ENCODE data around the gene DENND1A.

DENND1A gene

DNA sequence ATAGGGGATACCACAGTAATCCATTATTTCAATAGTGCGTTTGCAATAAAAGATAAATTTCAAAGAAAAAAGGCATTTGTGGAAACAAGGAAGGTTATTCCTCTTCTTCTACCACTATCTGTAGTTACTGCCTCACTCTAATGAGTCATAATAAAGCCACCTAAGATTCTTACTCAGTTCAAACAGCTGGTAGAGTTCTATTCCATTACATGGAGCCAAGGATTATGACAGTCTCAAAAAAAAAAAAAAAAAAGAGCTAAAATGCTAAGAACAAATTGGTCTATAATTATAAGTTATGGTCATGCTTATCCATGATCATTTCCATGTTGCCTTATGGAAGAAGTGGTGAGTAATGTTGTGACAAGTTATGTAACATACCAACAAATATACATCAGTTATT lies 46.3 kb downstream of the DENND1A start:
- no peak overlapping the region for H3K4me3 ChIP-seq (ENCODE audit: low read depth, low read length)
- H3K9me3 ChIP-seq (ENCODE audit: control insufficient read depth, insufficient read depth, low read length) = no peaks in the 10 kb centered on the region
- H3K36me3 ChIP-seq (ENCODE audit: control insufficient read depth, insufficient read depth, low read length) = no peaks in the 10 kb centered on the region; the same call in 1 of the 2 replicates
- no peak overlapping the region for H3K27ac ChIP-seq (ENCODE audit: low read depth, low read length)
- H3K27me3 ChIP-seq (ENCODE audit: control insufficient read depth, insufficient read depth, low read length) = no peaks in the 10 kb centered on the region
- no peak overlapping the region for H3K9ac ChIP-seq (ENCODE audit: low read depth, low read length)
- H3K4me1 ChIP-seq (ENCODE audit: control insufficient read depth, insufficient read depth, low read length) = peaks cover 8% of the 10 kb centered on the region

DNA sequence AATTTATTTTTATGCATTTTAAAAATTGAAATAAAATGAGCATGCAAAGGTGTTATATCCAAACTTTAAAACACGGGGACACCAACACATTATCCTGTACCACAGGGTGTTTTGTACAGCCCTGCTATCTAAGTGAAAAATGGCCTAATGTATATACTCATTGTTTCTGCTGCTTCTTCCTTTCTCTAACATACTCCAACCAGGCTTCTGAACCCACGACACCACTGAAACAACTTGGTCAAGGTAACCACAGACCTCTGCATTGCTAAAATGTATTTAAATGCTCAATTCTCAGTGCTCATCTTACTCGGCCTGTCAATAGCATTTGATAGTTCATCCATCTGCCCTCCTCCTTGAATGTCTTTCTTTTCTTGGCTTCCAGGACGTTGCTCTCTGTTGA lies 48.3 kb downstream of the DENND1A start:
- Histone ChIP-seq H3K36me3 (ENCODE audit: control insufficient read depth, insufficient read depth, low read length) (0 out of 2 replicates have a peak, but pooled peaks cover 4% of the 10 kb centered on the region), H3K4me1 (ENCODE audit: control insufficient read depth, insufficient read depth, low read length) (peaks cover 8% of the 10 kb centered on the region; the same call in 1 of the 2 replicates), H3K9me3 (ENCODE audit: control insufficient read depth, insufficient read depth, low read length) (no peaks in the 10 kb centered on the region), H3K9ac (ENCODE audit: low read depth, low read length) (no peak overlapping the region), H3K27me3 (ENCODE audit: control insufficient read depth, insufficient read depth, low read length) (no peaks in the 10 kb centered on the region), H3K27ac (ENCODE audit: low read depth, low read length) (no peak overlapping the region), H3K4me3 (ENCODE audit: low read depth, low read length) (no peak overlapping the region)

DNA sequence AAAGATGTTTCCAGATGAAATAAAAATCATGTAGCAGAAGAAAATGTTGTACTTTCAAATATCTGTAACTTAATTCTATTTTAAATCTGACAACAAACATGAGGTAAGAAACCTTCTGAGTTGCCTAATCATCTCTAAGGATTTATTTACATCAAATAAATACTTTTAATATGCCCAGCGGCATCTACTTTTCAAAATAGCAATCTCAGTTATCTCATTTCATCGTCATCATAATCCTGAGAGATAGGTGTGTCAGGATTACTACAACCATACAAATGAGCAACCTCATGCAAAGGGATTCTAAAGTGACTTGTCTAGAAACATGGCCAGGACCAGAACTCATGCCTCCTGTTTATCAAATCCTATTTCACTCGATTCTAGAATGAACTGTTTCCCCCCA lies 49.5 kb downstream of the DENND1A start:
- Histone ChIP-seq H3K27me3 (ENCODE audit: control insufficient read depth, insufficient read depth, low read length) (no peaks in the 10 kb centered on the region), H3K9me3 (ENCODE audit: control insufficient read depth, insufficient read depth, low read length) (no peaks in the 10 kb centered on the region), H3K4me3 (ENCODE audit: low read depth, low read length) (no peak overlapping the region), H3K27ac (ENCODE audit: low read depth, low read length) (no peak overlapping the region), H3K36me3 (ENCODE audit: control insufficient read depth, insufficient read depth, low read length) (peaks cover 13% of the 10 kb centered on the region; the same call in 1 of the 2 replicates), H3K4me1 (ENCODE audit: control insufficient read depth, insufficient read depth, low read length) (peaks cover 8% of the 10 kb centered on the region; the same call in 1 of the 2 replicates), H3K9ac (ENCODE audit: low read depth, low read length) (no peak overlapping the region)

DNA sequence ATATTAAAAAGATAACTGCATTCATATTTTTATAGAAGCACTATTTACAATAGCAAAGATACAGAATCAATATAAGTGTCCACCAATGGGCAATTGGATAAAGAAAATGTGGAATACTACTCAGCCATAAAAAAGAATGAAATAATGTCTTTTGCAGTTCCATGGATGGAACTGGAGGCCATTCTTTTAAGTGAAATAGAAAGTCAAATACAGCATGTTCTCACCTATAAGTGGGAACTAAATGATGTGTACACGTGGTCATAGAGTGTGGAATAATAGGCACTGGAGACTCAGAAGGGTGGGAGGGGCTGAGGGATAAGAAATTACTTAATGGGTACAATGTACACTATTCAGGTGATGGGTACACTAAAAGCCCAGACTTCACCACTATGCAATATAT lies 53.2 kb downstream of the DENND1A start:
- Histone ChIP-seq H3K27me3 (ENCODE audit: control insufficient read depth, insufficient read depth, low read length) (no peaks in the 10 kb centered on the region), H3K4me3 (ENCODE audit: low read depth, low read length) (no peak overlapping the region), H3K36me3 (ENCODE audit: control insufficient read depth, insufficient read depth, low read length) (peaks cover 13% of the 10 kb centered on the region; the same call in 1 of the 2 replicates), H3K9me3 (ENCODE audit: control insufficient read depth, insufficient read depth, low read length) (no peaks in the 10 kb centered on the region), H3K27ac (ENCODE audit: low read depth, low read length) (no peak overlapping the region), H3K9ac (ENCODE audit: low read depth, low read length) (no peak overlapping the region), H3K4me1 (ENCODE audit: control insufficient read depth, insufficient read depth, low read length) (peaks cover 13% of the 10 kb centered on the region)

DNA sequence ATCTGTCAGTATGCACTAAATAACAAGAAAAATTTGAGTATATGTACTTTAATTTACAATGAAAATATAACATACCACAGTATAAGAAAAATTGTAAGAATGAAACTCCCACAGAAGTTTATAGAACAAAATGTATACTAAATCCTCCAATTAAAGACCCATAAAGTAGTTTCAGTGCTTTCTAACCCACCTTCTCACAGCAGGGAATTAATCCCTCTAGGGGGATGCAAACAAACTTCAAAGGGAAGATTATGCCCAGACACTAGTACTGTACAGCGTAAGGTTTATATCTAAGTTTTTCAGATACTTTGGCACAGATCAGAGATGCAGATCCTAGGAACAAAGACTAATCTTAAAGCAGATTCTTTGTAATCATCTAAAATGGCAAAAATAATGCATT lies 57.2 kb downstream of the DENND1A start:
- no peak overlapping the region for H3K27ac ChIP-seq (ENCODE audit: low read depth, low read length)
- no peaks in the 10 kb centered on the region for H3K9me3 ChIP-seq (ENCODE audit: control insufficient read depth, insufficient read depth, low read length)
- H3K36me3 ChIP-seq (ENCODE audit: control insufficient read depth, insufficient read depth, low read length) = peaks cover 13% of the 10 kb centered on the region; the same call in 1 of the 2 replicates
- no peaks in the 10 kb centered on the region for H3K27me3 ChIP-seq (ENCODE audit: control insufficient read depth, insufficient read depth, low read length)
- no peak overlapping the region for H3K9ac ChIP-seq (ENCODE audit: low read depth, low read length)
- H3K4me1 ChIP-seq (ENCODE audit: control insufficient read depth, insufficient read depth, low read length) = peaks cover 22% of the 10 kb centered on the region
- H3K4me3 ChIP-seq (ENCODE audit: low read depth, low read length) = no peak overlapping the region

DNA sequence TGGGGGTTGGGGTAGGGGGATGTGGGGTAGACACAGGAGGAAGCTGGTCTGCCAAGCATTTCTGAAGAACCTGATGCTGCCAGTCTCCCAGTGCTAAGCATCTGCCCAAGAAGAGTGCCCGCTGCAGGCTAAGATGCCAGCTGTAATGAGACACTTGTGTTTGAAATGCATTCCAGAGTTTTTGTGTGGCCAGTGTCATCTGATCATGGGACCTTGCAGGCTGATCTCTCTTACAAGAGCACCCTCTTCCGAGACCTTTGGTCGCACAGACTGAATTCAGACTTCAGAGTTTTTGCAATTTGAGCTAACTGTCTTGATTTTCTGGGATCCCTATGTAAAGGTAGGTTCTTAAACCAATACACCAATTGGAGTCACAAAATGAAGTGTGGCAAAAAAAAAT lies 58.1 kb downstream of the DENND1A start:
- Histone ChIP-seq H3K36me3 (ENCODE audit: control insufficient read depth, insufficient read depth, low read length) (peaks cover 11% of the 10 kb centered on the region; the same call in 1 of the 2 replicates), H3K9ac (ENCODE audit: low read depth, low read length) (no peak overlapping the region), H3K9me3 (ENCODE audit: control insufficient read depth, insufficient read depth, low read length) (no peaks in the 10 kb centered on the region), H3K4me3 (ENCODE audit: low read depth, low read length) (no peak overlapping the region), H3K27me3 (ENCODE audit: control insufficient read depth, insufficient read depth, low read length) (no peaks in the 10 kb centered on the region), H3K4me1 (ENCODE audit: control insufficient read depth, insufficient read depth, low read length) (peaks cover 32% of the 10 kb centered on the region), H3K27ac (ENCODE audit: low read depth, low read length) (no peak overlapping the region)

DNA sequence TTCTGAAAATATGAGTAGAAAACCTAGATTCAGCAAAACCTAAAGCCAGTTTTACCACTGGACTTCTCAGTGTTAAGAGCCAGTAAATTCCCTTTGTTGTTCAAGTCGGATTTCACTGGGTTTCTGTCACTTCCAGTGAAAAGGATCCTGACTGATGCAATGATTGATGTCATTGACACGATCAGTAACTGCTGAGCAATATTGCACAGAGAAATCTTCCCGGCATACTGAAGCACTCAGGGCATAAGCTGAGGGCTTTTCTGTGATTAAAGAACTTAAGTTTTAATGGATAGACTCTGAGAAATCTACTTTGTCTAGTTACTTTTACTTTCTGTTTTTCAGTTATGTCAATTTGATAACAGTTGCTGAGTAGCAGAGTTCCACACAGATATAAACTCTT lies 61.9 kb downstream of the DENND1A start:
- Histone ChIP-seq H3K9ac (ENCODE audit: low read depth, low read length) (no peak overlapping the region), H3K36me3 (ENCODE audit: control insufficient read depth, insufficient read depth, low read length) (no peaks in the 10 kb centered on the region), H3K27me3 (ENCODE audit: control insufficient read depth, insufficient read depth, low read length) (peaks cover 21% of the 10 kb centered on the region), H3K4me1 (ENCODE audit: control insufficient read depth, insufficient read depth, low read length) (peaks cover 65% of the 10 kb centered on the region), H3K4me3 (ENCODE audit: low read depth, low read length) (no peak overlapping the region), H3K9me3 (ENCODE audit: control insufficient read depth, insufficient read depth, low read length) (no peaks in the 10 kb centered on the region), H3K27ac (ENCODE audit: low read depth, low read length) (no peak overlapping the region)

DNA sequence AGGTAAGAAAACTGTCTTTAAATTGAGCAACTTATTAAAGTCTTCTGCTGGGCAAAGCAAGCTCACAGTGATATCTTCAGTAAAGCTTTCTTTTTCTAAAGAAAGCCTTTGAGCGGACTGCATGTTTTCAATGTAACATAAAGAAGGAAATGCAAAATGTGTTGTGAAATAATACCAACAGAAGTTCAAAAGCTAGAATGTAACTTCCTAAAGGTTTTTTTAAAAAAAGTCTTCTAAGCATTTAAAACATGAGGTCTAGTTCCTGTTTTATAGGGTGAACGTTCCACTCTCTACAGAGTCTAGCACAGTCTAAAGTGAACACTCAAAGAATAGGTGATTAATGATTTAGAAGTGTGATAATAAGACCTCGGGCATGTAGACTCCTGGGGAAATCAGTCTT lies 62.9 kb downstream of the DENND1A start:
- H3K27ac ChIP-seq (ENCODE audit: low read depth, low read length) = no peak overlapping the region
- H3K27me3 ChIP-seq (ENCODE audit: control insufficient read depth, insufficient read depth, low read length) = peaks cover 31% of the 10 kb centered on the region
- no peaks in the 10 kb centered on the region for H3K9me3 ChIP-seq (ENCODE audit: control insufficient read depth, insufficient read depth, low read length)
- no peak overlapping the region for H3K9ac ChIP-seq (ENCODE audit: low read depth, low read length)
- peaks cover 68% of the 10 kb centered on the region for H3K4me1 ChIP-seq (ENCODE audit: control insufficient read depth, insufficient read depth, low read length)
- no peak overlapping the region for H3K4me3 ChIP-seq (ENCODE audit: low read depth, low read length)
- H3K36me3 ChIP-seq (ENCODE audit: control insufficient read depth, insufficient read depth, low read length) = no peaks in the 10 kb centered on the region

DNA sequence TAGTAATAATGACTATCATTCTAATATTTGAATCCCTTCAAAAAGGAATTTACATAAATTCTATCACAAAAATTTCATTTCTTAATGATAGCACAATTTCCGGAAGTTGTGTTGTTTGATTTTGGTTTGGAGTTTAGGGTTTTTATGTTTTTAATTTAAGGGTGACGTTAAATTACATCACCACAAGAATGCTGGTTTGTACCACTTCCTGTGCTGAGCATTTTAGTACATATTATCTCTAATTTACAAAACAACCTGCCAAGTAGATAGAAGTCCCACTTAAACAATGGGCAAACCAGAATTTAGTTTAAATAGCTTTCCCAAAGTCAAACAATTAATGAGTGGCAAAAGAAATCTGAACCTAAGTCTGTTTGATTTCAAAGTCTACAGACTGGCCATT lies 63.4 kb downstream of the DENND1A start:
- Histone ChIP-seq H3K27ac (ENCODE audit: low read depth, low read length) (no peak overlapping the region), H3K4me3 (ENCODE audit: low read depth, low read length) (no peak overlapping the region), H3K9ac (ENCODE audit: low read depth, low read length) (no peak overlapping the region), H3K4me1 (ENCODE audit: control insufficient read depth, insufficient read depth, low read length) (peaks cover 69% of the 10 kb centered on the region), H3K9me3 (ENCODE audit: control insufficient read depth, insufficient read depth, low read length) (no peaks in the 10 kb centered on the region), H3K36me3 (ENCODE audit: control insufficient read depth, insufficient read depth, low read length) (no peaks in the 10 kb centered on the region), H3K27me3 (ENCODE audit: control insufficient read depth, insufficient read depth, low read length) (peaks cover 35% of the 10 kb centered on the region)

DNA sequence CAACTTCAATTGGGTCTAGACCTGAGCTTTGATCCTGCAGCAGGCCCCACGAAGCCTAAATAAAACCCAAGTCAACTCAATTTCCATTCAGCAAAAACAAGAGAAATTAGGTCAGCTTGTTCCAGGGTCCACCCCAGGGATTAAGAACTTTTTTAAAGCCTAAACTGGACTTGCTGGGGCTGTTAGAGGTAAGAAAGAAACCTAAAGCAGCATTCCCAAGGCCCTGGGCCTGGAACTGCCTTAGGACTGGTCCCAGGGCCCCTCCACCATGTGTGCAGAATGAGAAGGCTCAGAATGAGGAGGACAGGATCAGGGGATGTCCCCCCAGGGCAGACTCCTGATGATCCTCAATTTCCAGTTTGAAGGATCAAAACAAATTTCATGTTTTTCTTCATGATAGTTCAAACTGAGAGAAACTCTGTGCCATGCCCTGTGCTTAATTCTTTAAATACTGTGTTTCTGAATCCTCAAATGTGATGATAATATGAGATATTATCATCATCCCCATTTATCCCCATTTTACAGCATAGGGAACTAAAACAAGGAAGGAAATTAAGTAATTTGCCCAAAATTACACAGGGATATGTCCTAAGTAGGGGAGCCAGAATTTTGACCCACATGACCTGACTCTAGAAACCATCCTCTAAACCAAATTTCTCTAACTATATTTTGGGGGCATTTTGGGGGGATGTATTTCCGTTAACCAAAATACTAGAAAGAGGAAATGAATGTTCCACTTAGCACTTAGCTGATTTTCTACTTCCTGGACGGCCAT lies 64.5 kb downstream of the DENND1A start:
- peaks cover 80% of the 10 kb centered on the region for H3K4me1 ChIP-seq (ENCODE audit: control insufficient read depth, insufficient read depth, low read length)
- H3K27me3 ChIP-seq (ENCODE audit: control insufficient read depth, insufficient read depth, low read length) = peaks cover 35% of the 10 kb centered on the region
- no peak overlapping the region for H3K9ac ChIP-seq (ENCODE audit: low read depth, low read length)
- no peaks in the 10 kb centered on the region for H3K36me3 ChIP-seq (ENCODE audit: control insufficient read depth, insufficient read depth, low read length)
- H3K9me3 ChIP-seq (ENCODE audit: control insufficient read depth, insufficient read depth, low read length) = no peaks in the 10 kb centered on the region
- H3K27ac ChIP-seq (ENCODE audit: low read depth, low read length) = peak overlapping the region; percentile 37
- H3K4me3 ChIP-seq (ENCODE audit: low read depth, low read length) = no peak overlapping the region

DNA sequence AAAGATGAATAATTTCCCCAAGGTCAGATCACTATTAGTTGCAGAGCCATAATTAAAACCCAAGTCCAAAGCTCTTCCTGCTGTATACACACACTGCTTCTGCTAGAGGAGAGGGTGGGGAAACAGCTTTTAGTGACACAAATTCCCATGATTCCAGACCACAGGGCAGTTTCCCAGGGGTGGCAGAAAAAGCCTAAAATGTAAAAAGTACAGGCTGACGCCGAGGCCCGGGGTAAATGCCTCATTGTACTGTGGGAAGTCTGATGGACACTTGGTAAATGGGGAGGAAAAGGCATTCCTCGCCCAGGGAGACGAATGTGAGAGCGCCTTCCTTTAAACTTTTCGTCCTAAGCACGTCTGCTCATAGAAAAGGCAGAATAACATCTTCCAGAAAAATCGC lies 65.7 kb downstream of the DENND1A start:
- peak overlapping the region; percentile 28; the same call in 1 of the 2 replicates for H3K4me3 ChIP-seq (ENCODE audit: low read depth, low read length)
- H3K9ac ChIP-seq (ENCODE audit: low read depth, low read length) = no peak overlapping the region
- no peaks in the 10 kb centered on the region for H3K9me3 ChIP-seq (ENCODE audit: control insufficient read depth, insufficient read depth, low read length)
- H3K4me1 ChIP-seq (ENCODE audit: control insufficient read depth, insufficient read depth, low read length) = peaks cover 91% of the 10 kb centered on the region
- no peaks in the 10 kb centered on the region for H3K36me3 ChIP-seq (ENCODE audit: control insufficient read depth, insufficient read depth, low read length)
- peak overlapping the region; percentile 95 for H3K27ac ChIP-seq (ENCODE audit: low read depth, low read length)
- H3K27me3 ChIP-seq (ENCODE audit: control insufficient read depth, insufficient read depth, low read length) = peaks cover 35% of the 10 kb centered on the region

Measured in HUES48 (cell line).